SK-N-SH (cell line): ENCODE data around the gene TPST2. TPM values are rescaled to one million over a fixed set of nuclear protein-coding genes. Genes with fewer than 3 reads are reported as not detected.

Experiments
- CTCF ChIA-PET: fragments of 300-600, 350-600 bp; formaldehyde crosslinking; extraction: SDS; loops from one replicate; lab custom pipeline; 2021; lab: Yijun Ruan, JAX
- POLR2A ChIA-PET: fragments of 350-600 bp; sonication (Branson Sonifier 250); formaldehyde crosslinking; extraction: SDS; loops from one replicate; lab custom pipeline; 2020; ENCODE audit warnings: antibody characterized with exemption, inconsistent platforms; lab: Yijun Ruan, JAX
- DNase-seq: peaks from one replicate; pipeline ENCODE4 v3.0.0; 2012
- H2AFZ ChIP-seq: fragments of 200-600 bp; sonication (generic); 2 replicates; pipeline ENCODE4 v1.8.1; 2016; ENCODE audit warnings: antibody characterized with exemption, mild to moderate bottlenecking, low read depth
- H3F3A ChIP-seq: fragments of 200-600 bp; sonication (generic); replicated peaks from 2 replicates; pipeline ENCODE3; 2016; ENCODE audit warnings: antibody characterized with exemption, mild to moderate bottlenecking; ENCODE audit not compliant: insufficient read depth
- H3K27ac ChIP-seq, 2 experiments: fragments of 200-500 bp in 1 of 2; fragments of 200-600 bp in 1 of 2; sonication (Bioruptor generic) in 1 of 2; sonication (generic), shearing (Covaris generic) in 1 of 2; 2 replicates each; pipeline versions ENCODE4 v1.5.1 to v1.6.1; 2014 to 2016; ENCODE audit warnings: low read depth in 2 of 2, inconsistent platforms in 1 of 2, low read length in 1 of 2, mild to moderate bottlenecking in 1 of 2, mixed read lengths in 1 of 2
- H3K27me3 ChIP-seq: fragments of 200-600 bp; sonication (generic), shearing (Covaris generic); 2 replicates; pipeline ENCODE4 v1.6.1; 2016; ENCODE audit warnings: mixed run types; ENCODE audit not compliant: insufficient read depth
- H3K36me3 ChIP-seq, 2 experiments: fragments of 200-500 bp in 1 of 2; fragments of 200-600 bp in 1 of 2; sonication (Bioruptor generic) in 1 of 2; sonication (generic) in 1 of 2; replicated peaks in 1 of 2; 2 replicates each; pipeline versions ENCODE3 to v1.5.1; 2014 to 2016; ENCODE audit warnings: low read length in 1 of 2, mild to moderate bottlenecking in 1 of 2; ENCODE audit not compliant: insufficient read depth in 2 of 2, control insufficient read depth in 1 of 2
- H3K4me1 ChIP-seq, 2 experiments: fragments of 200-500 bp in 1 of 2; fragments of 200-600 bp in 1 of 2; sonication (Bioruptor generic) in 1 of 2; sonication (generic), shearing (Covaris generic) in 1 of 2; 2 replicates each; pipeline versions ENCODE4 v1.5.1 to v1.6.1; 2014 to 2016; ENCODE audit warnings: low read depth in 1 of 2, low read length in 1 of 2, mixed run types in 1 of 2; ENCODE audit not compliant: insufficient read depth in 2 of 2, control insufficient read depth in 1 of 2
- H3K4me2 ChIP-seq: fragments of 200-600 bp; sonication (generic), shearing (Covaris generic); 2 replicates; pipeline ENCODE4 v1.6.1; 2017; ENCODE audit warnings: mixed run types
- H3K4me3 ChIP-seq, 2 experiments: fragments of 200-500 bp in 1 of 2; fragments of 200-600 bp in 1 of 2; sonication (Bioruptor generic) in 1 of 2; sonication (generic), shearing (Covaris generic) in 1 of 2; 2 replicates each; pipeline versions ENCODE4 v1.5.1 to v1.8.1; 2014 to 2016; ENCODE audit warnings: low read depth in 2 of 2, inconsistent platforms in 1 of 2, low read length in 1 of 2, mild to moderate bottlenecking in 1 of 2, mixed read lengths in 1 of 2, moderate library complexity in 1 of 2
- H3K79me2 ChIP-seq: fragments of 200-600 bp; sonication (generic); 2 replicates; pipeline ENCODE4 v1.8.1; 2017; ENCODE audit warnings: mild to moderate bottlenecking; ENCODE audit not compliant: insufficient read depth
- H3K9ac ChIP-seq: fragments of 200-600 bp; sonication (generic); 2 replicates; pipeline ENCODE4 v1.6.1; 2017; ENCODE audit warnings: mixed run types
- H3K9me2 ChIP-seq: fragments of 200-600 bp; sonication (generic); 2 replicates; pipeline ENCODE4 v1.6.1; 2017; ENCODE audit warnings: mixed run types
- H3K9me3 ChIP-seq: fragments of 200-600 bp; sonication (generic); 2 replicates; pipeline ENCODE4 v1.6.1; 2017; ENCODE audit warnings: mixed run types, mild to moderate bottlenecking, moderate library complexity
- H4K20me1 ChIP-seq: fragments of 200-600 bp; sonication (generic); 2 replicates; pipeline ENCODE4 v1.6.1; 2017; ENCODE audit warnings: mild to moderate bottlenecking, mixed run types; ENCODE audit not compliant: insufficient read depth
- CTCF ChIP-seq: fragments of 200-600 bp; sonication (generic); IDR thresholded peaks from 2 replicates; pipeline ENCODE4 v1.6.1; 2017; ENCODE audit warnings: antibody characterized with exemption, mild to moderate bottlenecking, moderate library complexity
- EP300 ChIP-seq, 2 experiments: IDR thresholded peaks; 2 replicates each; pipeline versions ENCODE4 v1.4.0 to v1.6.1; 2012; ENCODE audit warnings: borderline replicate concordance in 1 of 2, low read depth in 1 of 2, low read length in 1 of 2
- FOSL2 ChIP-seq: IDR thresholded peaks from 2 replicates; pipeline ENCODE4 v1.4.0; 2012; ENCODE audit warnings: low read depth, mild to moderate bottlenecking, moderate library complexity, borderline replicate concordance
- FOXJ3 ChIP-seq: sonication (generic); formaldehyde crosslinking; IDR thresholded peaks from 2 replicates; pipeline ENCODE4 v1.5.1; 2020; ENCODE audit warnings: mild to moderate bottlenecking, missing genetic modification reagents
- FOXM1 ChIP-seq: IDR thresholded peaks from 2 replicates; pipeline ENCODE4 v1.4.0; 2012; ENCODE audit warnings: low read depth, mild to moderate bottlenecking
- NFIC ChIP-seq: IDR thresholded peaks from 2 replicates; pipeline ENCODE4 v1.4.0; 2012; ENCODE audit warnings: borderline replicate concordance
- PBX3 ChIP-seq: IDR thresholded peaks from 2 replicates; pipeline ENCODE4; 2012
- RAD21 ChIP-seq: IDR thresholded peaks from 2 replicates; pipeline ENCODE4 v1.6.1; 2012; ENCODE audit warnings: mild to moderate bottlenecking, low read length
- REST ChIP-seq: IDR thresholded peaks from 2 replicates; pipeline ENCODE4 v1.6.1; 2012; ENCODE audit warnings: mild to moderate bottlenecking, low read depth, low read length, moderate library complexity
- RFX5 ChIP-seq: IDR thresholded peaks from 2 replicates; pipeline ENCODE4 v1.6.1; 2012; ENCODE audit warnings: mild to moderate bottlenecking, improper control_type of control experiment, low read length
- RXRA ChIP-seq: IDR thresholded peaks from 2 replicates; pipeline ENCODE4 v1.4.0; 2012; ENCODE audit warnings: low read depth, mild to moderate bottlenecking, borderline replicate concordance
- TEAD4 ChIP-seq: IDR thresholded peaks from 2 replicates; pipeline ENCODE4 v1.4.0; 2012; ENCODE audit warnings: mild to moderate bottlenecking, borderline replicate concordance; ENCODE audit not compliant: insufficient read depth
- WGBS: methylation state at CpG from one replicate; pipeline ENCODE4 v1.1.6; 2017; ENCODE audit warnings: low lambda C conversion rate; 5-methylcytosine and 5-hydroxymethylcytosine counted together
- polyA plus RNA-seq, 3 experiments: library from polyadenylated mRNA; depleted of rRNA; stranded (reverse); fragments of >200 nt; gene quantifications; 2 replicates each; pipeline ENCODE4 v1.2.3, GENCODE V29; 2012

The TPST2 gene
- polyA plus RNA-seq, 1 of the 3 experiments (the other 2 are of a cell fraction) = 58.4 TPM

- Histone ChIP-seq H3K9me3 (no peaks in the 10 kb centered on the region), H3K36me3 (peaks cover 4 to 23% of the 10 kb centered on the region in 2 experiments), H3K27me3 (no peaks in the 10 kb centered on the region), H4K20me1 (no peaks in the 10 kb centered on the region), H3K27ac (no peak overlapping the region), H3F3A (no peaks in the 10 kb centered on the region), H3K4me2 (no peak overlapping the region), H3K9ac (no peak overlapping the region), H3K79me2 (no peaks in the 10 kb centered on the region), H2AFZ (no peak overlapping the region), H3K4me3 (no peak overlapping the region), H3K9me2 (no peaks in the 10 kb centered on the region), H3K4me1 (no peaks in the 10 kb centered on the region)
- WGBS = 96% methylated on average over 6 of the region's 7 CpGs
- no peak for DNase-seq
- CTCF ChIA-PET = no interaction called here
- POLR2A ChIA-PET = no interaction called here
- TF ChIP-seq FOSL2 = no peak
- TF ChIP-seq FOXJ3 (CRISPR knock-in tag) = no peak
- TF ChIP-seq PBX3 = no peak
- no peak for TF ChIP-seq RFX5
- TF ChIP-seq FOXM1 = no peak
- no peak for TF ChIP-seq CTCF
- TF ChIP-seq RXRA = no peak
- TF ChIP-seq RAD21 = no peak
- no peak for TF ChIP-seq NFIC
- TF ChIP-seq EP300 (IDR thresholded peaks at IDR 0.05; ENCODE audit: borderline replicate concordance in 1 of 2, low read depth in 1 of 2, low read length in 1 of 2) = no peak
- TF ChIP-seq TEAD4 = no peak
- TF ChIP-seq REST = no peak
Measured at GRCh38 chr22:26534171-26534855, 55.6 kb downstream of the TPST2 start.
